Right forelimb (tissue), 1 donor: Measurements from ENCODE around the gene ARID1B.

Experiments used
- DNase-seq: peaks from one replicate; pipeline ENCODE4 v3.0.0-alpha.2; 2018

ARID1B gene

DNA sequence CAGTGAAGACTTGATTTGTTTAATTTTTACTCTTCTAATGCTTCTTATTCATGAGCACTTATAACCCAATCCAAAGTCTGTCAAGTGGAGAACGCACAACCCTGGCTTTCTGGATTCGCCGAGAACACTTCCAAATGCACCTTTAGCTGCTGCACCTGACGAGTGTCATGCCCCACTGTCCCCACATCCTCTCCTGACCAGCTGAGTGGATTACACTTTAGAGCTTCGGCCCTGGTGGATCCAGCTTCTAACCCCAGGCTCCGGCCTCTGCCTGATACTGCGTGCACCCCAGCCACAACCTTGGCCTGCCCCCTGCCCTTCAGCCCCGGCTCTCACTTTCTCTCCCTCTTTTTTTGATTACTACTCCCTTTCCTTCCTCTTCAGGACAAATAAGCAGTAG, 287.3 kb downstream of the ARID1B start:
- no peak for DNase-seq

DNA sequence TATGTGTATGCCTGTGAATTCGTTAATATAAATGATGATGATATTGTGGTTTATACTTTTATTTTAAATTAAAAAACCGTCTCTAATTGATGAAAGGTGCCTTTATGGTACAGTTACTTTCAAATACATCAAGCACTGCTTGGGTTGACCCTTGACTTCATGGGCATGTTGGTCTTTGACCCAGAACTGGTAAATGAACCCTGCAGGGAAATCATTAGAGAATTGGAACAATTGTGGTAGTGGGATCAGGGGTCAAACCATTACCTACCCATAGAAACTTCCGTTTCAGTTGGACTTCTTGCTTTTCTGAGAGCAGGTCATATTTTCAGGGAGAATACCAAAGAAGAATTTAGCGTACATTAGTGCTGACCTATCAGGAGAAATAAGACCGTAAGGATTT, 288.2 kb downstream of the ARID1B start:
- DNase-seq, result no peak

DNA sequence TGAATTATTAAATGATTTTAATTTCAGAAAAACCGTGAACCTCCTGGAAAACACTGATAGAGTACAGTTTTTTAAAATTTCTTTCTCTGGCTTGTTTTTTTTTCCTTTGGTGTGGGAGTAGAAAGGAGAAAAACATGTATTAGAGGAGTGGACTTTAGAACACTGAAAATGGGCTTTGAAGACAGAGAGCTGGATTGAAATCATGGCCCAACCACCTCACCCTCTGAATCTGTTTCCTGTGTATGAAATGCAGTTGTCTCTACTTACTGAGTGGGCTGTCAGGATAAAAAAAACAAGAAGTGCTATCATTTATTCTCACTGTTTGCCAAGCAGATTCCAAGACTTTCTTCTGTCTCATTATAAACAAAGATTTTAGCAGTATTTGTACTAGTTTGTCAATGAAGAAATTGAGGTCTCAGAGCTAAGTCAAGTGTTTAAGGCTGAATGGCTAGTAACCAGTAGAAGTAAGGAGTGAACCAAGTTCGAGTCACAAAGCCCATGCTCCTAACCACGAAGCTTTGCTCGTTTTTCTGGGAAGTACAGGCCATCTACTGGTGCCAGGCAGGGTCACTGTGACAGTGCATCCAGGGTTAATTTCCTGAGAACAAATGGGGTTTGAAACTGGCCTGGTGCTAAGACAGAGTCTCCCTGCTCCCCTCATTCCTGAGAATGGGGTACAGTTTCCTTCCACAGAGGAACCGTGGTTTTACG, 289.8 kb downstream of the ARID1B start:
- DNase-seq, result no peak

DNA sequence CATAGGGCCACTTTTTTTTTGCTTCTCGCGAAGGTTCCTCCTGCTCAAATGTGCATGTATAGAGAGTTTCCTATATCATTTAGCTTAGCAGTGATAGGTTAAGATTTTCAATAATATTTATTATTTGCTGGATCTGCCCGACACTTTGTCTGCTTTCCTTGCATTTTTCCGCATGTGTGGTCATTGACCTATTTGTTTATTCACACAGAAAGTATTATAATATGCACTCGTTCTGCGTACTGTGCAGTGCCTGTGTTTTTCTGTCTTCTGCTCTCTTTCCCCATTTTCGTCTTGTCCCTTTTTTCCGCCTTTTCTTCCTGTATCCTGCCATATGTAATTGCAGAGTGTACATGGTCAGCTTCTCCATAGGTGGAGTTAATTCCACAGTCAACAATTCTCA, 290.3 kb downstream of the ARID1B start:
- no peak for DNase-seq

DNA sequence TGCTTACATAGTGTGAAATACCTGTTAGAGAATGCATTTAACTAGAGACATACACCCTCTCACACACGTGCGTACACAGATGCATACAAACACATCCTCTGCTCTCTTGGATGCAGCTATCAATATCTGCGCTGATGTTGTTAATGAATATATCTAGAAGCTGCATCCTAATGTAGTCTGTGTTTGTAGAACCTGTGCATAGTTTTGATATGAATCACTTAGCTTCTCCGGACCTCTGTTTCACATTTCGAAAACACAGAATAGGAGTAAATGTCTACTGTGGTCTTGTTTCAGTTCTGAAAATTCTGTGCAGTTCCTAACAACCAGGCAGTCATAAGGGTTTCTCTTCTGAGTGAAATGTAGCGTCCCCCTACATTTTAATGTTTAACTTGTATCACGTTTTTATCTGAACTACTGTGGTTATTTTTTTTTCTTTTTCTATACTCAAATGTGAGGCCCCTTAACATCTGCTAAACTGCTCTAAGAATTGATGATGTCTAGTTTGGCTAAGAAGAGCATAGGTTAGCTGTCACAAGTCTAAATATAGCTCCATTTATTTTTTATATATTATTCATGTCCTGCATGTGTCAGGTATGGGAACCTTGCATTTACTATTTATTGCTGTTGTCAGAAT, 291.6 kb downstream of the ARID1B start:
- DNase-seq, result no peak

DNA sequence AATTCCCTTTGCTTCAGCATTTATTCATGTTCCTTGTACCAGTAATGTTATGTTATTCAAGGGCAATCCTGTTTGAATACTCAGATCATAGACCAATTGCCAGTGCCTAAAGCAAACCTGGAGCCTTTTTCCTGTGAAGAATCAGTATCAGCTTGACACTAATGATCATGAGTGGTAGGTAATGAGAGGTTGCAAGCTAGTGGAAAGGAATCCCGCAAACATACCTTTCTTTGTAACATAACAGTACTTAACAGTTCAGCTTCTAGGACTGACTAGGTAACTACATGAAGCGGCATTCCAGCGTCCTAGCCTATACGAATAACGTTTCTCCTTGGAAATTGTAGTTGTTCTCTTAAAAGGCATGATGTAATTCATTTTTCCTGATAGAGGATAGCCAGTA, 292.4 kb downstream of the ARID1B start:
- no peak for DNase-seq

DNA sequence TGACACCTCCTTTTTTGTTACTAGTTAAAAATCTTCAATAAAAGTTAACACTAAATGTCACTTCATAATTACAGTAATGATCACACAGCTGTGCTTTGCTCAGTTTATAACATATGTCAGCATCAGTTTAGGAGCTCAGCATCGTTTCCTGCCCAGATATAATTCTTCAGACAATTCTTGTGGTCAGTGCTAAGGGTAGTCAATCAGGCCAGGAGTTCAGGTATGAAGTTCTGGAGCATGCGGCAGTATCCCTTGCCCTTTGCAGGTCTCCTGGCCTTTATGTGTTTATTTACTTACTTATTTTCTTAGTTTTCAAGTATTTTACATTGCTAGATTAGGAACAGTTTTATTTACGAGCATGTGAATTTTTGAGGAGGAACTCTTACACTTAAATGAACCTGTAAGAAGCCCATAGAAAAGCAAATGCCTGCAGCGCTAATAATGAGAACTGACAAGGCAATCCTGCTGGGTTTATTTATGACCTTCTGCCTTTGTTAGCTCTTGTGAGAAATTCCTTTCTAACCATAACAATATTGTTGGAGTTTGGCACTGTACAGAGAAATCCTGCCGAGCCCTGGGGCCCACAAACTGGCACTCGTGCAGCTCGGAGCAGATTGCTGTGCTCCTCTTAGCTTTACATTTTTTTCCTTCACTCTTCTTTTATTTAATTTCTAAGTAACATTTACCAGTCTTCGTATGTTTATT, 293.4 kb downstream of the ARID1B start:
- DNase-seq, result no peak

DNA sequence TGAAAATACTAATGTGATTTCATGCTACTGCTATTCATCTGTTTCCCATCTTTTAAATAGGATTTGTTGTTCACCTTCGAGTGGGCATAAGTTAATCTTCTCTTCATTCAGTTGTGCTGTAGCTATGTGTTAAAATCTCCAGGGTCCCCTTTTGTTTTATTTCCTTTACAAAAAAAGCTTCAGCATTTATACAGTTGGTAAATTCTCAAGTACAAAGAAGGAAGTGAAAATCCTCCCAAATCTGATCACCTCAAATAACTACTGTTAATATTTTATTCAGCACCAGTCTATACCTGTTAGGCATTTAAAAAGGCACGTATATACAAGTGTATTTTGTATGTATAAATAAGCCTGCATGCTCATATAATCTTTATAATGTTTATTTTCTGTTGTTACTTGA, 294.9 kb downstream of the ARID1B start:
- no peak for DNase-seq

DNA sequence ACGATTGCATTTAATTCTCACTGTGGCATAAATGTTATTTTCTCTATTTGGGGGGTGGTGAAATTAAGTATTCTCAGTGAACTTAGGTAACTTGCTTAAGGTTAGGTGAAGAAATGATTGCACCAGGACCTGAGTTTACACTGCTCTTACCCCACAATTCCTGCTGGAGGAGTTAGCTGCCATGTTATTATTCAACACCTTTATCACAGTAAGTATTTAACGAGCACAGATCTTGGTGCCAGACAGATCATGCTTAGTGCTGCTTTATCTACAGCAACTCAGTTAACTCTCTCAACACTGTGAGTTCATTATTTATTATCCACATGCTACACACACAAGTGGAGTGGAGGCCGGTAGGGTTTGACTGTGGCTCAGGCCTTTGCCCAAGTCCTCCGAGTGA, 296.4 kb downstream of the ARID1B start:
- DNase-seq, result no peak

DNA sequence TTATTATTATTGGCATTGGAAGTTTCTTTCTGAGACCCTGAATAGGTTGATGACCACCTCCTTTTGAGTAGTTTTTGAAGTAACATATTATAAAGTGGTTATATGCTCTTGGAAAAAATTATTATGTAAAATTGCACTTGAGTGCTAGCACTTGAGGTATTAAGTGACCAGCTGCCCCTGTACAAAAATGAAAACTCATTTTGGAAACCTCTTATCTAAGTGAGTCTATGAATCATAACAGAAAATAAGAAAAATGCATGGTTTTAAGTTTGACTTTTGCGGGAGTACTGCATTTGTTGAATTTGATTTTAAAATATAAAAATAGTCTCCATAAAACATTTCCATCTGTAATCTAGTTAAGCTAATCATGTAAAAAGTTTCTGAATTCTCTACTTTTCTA, 297.8 kb downstream of the ARID1B start:
- no peak for DNase-seq

DNA sequence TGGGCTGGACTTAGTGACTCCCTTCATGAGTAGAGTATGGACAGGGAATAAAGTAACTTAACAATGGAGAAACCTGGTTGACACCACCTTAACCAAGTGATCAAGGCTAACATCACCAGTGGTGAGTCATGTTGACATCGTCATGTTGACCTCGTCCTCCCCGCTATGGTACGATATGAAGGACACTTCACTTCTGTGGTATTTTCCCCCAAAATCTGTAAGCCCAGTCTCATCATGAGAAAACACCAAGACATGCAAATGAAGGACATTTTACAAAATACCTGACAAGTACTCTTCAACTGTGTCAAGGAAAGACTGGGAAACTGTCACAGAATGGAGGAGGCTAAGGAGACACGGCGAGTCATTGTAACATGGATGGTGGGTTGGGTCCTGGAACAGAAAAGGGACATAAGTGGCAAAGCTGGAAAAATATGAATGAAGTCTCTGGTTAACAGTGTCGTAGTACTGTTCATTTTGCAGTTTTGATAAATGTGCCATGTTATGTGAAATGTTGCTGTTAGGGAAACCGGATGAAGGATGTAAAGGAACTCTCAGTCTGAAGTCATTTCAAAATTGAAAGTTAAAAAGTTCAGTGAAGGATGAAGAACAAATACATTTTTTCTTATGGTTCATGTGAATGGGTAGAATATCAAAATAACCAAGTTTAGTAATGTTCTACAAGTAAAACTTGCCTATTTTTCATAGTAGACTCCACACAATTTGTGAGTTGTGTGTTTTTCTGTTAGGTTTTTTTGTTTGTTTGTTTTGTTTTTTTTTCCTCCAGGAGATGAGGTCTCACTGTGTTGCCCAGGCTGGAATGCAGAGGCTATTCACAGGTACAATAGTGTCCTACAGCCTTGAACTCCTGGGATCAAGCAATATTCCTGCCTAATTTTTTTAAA, 298.6 kb downstream of the ARID1B start:
- no peak for DNase-seq

DNA sequence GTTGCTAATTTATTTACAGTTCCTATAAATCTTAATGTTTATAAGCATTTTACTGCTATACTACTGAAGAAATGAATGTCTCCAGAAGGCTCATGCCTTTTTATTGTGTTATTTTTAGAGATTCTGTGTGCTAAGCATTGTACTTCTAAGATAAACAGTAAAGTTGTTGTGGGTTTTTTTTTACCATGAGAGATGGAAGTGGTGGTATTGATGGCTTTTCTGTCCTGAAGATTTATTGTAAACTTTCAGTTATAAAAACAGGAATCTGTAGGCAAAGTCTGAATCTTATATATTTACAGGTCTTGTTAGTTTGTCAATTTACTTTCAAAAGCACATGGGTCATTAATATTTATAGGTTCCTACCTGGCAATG, 299.3 kb downstream of the ARID1B start:
- no peak for DNase-seq

DNA sequence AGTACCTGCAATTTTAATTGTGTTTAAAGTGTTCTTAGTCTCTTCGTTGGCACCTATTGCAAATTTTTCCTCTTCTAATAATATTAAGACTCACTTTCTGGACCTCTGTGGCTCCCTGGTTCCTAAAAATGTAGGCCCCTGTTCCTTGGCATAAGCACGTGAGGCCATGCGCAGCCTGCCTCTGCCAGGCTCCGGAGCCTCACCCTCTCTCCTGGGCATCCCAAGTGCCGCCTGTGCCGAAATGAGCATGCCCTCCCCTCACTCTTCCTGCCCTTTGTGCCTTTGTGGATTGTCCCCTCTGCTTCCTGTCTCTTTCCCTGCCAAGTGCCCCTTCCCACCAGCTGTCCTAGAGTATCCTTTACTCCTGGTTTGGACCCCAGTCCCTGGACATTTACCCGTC, 300.1 kb downstream of the ARID1B start:
- DNase-seq, result no peak

DNA sequence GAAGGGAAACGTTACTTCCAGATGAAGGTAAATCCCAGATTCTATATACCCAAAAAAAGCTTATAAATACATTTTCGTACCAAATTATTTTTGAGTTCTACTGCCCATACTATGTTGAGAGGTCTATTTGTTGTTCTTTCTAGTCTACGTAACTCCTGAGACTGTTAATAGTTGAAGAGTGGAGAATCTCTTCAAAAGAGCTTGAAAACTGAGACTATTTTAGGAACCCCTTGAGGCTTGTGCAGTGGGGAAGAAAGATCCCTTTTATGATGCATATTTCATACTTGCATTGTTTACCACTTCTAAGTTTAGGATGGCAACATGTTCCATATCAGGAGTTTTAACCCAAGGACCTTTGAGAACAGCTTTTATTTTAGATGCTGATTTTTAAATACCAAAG, 301.1 kb downstream of the ARID1B start:
- no peak for DNase-seq

DNA sequence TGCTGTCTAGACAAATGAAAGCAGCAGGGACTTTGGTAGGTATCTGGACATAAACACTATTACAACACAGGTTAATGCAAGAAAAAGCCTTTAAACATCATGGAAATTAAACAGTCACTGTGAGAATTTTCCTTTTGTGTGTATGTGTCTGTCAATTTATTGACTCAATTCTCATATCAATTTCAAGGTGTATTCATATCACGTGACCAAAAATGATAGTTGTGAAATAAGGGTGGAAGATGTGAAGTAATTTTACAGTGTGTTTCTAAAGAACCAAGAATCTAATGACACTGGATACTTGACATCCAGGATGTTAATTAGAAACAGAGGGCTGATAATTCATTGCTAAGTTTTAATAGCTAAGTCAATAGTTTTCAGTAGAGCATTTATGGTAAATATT, 302.1 kb downstream of the ARID1B start:
- DNase-seq, result no peak

DNA sequence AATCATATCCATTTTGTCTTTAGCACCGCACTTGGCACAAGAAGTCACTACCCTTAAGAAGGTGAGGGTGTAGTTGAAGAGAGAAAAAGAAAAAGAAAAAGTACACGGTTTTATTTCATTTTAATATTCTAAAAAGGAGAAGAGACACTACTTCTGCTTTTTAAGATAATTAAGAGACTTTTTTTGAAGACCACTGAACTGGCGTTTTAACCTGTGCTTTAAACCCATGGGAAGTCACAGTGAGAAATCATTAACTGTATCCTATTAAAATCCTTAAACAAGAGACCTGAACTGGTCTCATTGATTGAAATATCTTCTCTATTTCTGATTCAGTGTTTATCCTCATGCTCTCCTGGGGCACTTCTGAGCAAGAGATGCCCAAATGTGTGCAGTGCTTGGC, 302.6 kb downstream of the ARID1B start:
- no peak for DNase-seq

DNA sequence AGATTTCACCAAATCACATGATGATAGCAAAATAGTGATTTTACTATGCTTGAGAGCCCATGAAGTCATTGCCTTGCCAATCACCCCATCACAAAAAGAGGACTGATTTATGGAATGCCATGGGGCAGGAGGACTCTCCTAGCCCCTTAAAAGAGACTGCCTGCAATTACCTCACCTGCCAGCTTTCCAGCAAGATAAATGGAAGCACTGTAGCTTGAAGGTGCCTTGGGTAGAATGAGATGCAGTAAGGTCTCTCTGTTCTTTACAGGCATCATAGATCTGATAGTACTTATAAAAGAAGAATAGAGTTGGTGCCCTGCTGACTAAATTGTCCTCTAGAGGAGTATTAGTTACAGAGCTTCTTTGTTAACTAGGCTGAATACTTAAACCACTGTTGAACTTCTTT, 303.8 kb downstream of the ARID1B start:
- DNase-seq, result no peak

DNA sequence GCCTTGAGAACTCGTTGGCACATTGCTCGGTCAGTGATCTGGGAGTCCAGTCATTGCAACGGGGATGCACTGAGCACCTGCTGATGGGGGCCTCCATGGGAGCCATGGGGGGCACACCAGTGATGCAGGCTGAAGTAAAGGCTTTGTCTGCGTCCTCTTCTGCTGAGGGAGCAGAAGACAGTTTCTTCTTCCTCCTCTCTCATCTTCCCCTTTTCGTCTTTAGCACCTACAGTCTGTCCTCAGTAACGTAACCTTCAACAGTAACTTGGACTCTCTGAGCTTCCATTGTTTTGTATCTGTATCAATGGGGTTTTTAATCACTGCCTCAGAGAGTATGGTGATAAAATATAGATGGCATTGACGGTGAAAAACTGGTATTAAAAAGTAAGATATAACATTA, 306.2 kb downstream of the ARID1B start:
- no peak for DNase-seq

DNA sequence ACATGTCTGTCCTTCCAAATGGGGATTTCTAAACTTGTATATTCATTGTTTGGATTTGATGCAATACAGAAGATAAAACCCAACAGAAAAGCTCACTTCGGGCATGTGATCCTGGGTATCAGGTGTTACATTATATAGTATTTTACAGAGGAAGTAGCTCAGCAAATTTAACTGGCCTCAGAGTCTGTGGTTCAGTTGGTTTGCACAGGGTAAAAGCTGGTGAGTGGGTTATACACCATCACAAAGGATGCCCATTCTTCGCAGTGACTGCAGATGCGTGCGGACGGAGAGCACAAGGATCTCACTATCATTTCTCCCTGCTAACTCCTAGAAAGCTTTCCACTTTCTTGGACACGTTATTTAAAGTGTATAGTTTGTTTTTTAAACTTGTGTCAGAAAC, 309.5 kb downstream of the ARID1B start:
- DNase-seq, result no peak

DNA sequence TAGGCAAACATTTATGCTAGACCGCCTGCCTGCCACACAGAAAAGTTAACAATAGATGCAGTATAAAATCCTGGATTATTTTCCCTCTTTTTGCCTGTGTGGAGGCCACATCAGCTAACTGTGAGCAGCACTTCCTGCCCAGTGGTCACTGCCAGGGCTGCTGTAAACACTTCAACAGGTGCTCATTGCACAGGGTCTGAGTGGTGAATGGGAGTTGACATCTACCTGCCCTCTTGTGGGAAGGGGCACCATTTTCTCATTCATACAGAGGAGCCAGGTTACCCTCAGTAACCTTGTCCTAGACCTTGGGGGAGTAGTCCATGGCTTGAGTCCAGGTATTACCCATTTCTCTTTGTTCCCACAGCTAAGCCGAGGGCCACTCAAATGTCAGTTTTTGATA, 310.8 kb downstream of the ARID1B start:
- no peak for DNase-seq

DNA sequence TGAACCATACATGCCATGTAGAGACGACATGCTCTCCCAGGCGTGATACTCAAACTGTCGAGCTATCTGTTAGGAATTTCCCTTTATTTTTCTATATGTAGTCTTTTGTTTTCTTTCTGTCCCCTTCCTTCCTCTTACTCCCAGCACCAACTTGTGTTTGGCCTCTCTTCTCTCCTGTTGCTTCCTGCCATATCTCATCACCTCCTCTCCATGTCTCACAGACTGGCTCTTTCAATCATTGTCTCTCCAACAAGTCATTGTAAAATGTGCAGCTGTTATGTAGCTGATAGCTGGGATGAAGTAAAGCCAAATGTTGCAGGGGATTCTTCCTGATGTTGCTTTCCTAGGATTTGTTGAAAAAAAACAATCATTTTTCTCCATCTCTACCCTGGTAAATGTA, 311.7 kb downstream of the ARID1B start:
- no peak for DNase-seq

DNA sequence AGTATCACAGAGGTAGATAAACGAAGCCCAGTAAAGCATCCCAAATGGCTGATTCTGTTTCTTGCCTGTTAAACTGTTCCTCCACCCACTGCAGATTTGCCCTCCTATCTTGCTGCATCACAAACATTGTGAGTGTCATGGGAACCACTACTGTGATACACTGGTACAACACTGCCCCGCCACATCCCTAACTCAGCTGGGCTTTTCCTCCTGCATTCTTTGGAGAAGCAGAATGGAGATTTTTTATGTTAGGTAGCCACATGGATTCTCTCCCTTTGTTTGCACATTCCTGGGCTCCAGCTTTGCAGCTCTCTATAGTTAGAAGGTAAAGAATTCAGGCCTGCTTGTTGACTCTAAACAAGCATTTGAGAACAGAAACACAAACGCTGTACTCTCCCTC, 312.1 kb downstream of the ARID1B start:
- no peak for DNase-seq

DNA sequence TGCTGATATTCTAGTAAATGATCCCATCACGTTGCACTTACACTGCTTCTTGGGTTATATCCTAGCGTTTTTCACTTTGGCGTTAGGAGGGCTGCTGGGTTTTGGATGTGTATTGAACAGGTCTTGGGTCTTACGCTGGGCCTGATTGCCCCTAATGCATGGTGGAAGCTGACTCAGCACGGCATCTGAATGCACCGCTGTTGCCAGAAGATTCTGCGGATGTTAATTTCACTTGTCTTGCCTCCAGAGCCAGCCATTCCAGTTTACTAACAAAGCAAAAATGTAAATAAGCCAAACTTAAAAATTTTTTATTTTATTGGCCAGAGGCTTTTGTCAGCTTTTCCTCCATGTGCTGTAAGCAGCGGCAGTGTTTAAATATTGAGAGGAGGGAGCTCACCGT, 312.7 kb downstream of the ARID1B start:
- no peak for DNase-seq
